Trophoblast cell (in vitro differentiated cells and primary cell): Measurements from ENCODE around the gene SLC30A7.

ENCODE experiments used
- DNase-seq, 2 donors: peaks; one replicate each; pipeline ENCODE4 v3.0.0-alpha.2; 2016
- H2AFZ ChIP-seq: 2 replicates; pipeline ENCODE4 v1.6.1; 2013; ENCODE audit warnings: low read length, moderate library complexity, mild to moderate bottlenecking; ENCODE audit not compliant: insufficient read depth, poor library complexity
- H2AK5ac ChIP-seq: 2 replicates; pipeline ENCODE4 v1.6.1; 2013; ENCODE audit warnings: mild to moderate bottlenecking, low read length
- H2BK120ac ChIP-seq: 2 replicates; pipeline ENCODE4 v1.6.1; 2013; ENCODE audit warnings: low read length, mild to moderate bottlenecking, moderate library complexity; ENCODE audit not compliant: insufficient read depth, poor library complexity
- H2BK12ac ChIP-seq: 2 replicates; pipeline ENCODE4 v1.6.1; 2013; ENCODE audit warnings: mild to moderate bottlenecking, low read length, moderate library complexity
- H2BK5ac ChIP-seq: 2 replicates; pipeline ENCODE4 v1.6.1; 2013; ENCODE audit warnings: low read length, low read depth, moderate library complexity, mild to moderate bottlenecking; ENCODE audit not compliant: poor library complexity
- H3K14ac ChIP-seq: 2 replicates; pipeline ENCODE4 v1.6.1; 2013; ENCODE audit warnings: mild to moderate bottlenecking, low read length
- H3K18ac ChIP-seq: 2 replicates; pipeline ENCODE4 v1.6.1; 2013; ENCODE audit warnings: mild to moderate bottlenecking, low read length
- H3K23ac ChIP-seq: 2 replicates; pipeline ENCODE4 v1.6.1; 2013; ENCODE audit warnings: low read length
- H3K27ac ChIP-seq: 2 replicates; pipeline ENCODE4 v1.5.1; 2013; ENCODE audit warnings: low read depth, mild to moderate bottlenecking, inconsistent platforms, low read length, moderate library complexity
- H3K27me3 ChIP-seq: 2 replicates; pipeline ENCODE4 v1.6.1; 2013; ENCODE audit warnings: inconsistent platforms, mild to moderate bottlenecking, low read length, moderate library complexity; ENCODE audit not compliant: insufficient read depth
- H3K36me3 ChIP-seq, 2 experiments: 1 replicate in 1 of 2; 2 replicates in 1 of 2; pipeline ENCODE4 v1.6.1; 2013; ENCODE audit warnings: low read length in 2 of 2, mild to moderate bottlenecking in 2 of 2, moderate library complexity in 1 of 2; ENCODE audit not compliant: insufficient read depth in 2 of 2, control insufficient read depth in 1 of 2
- H3K4ac ChIP-seq: 2 replicates; pipeline ENCODE4 v1.6.1; 2013; ENCODE audit warnings: low read depth, mild to moderate bottlenecking, low read length, moderate library complexity
- H3K4me1 ChIP-seq, 2 experiments: 1 replicate in 1 of 2; 2 replicates in 1 of 2; pipeline ENCODE4 v1.6.1; 2013; ENCODE audit warnings: low read length in 2 of 2, mild to moderate bottlenecking in 2 of 2, moderate library complexity in 1 of 2; ENCODE audit not compliant: insufficient read depth in 2 of 2, control insufficient read depth in 1 of 2
- H3K4me2 ChIP-seq: 2 replicates; pipeline ENCODE4 v1.6.1; 2013; ENCODE audit warnings: inconsistent platforms, mild to moderate bottlenecking, low read length, moderate library complexity
- H3K4me3 ChIP-seq: 2 replicates; pipeline ENCODE4 v1.5.1; 2013; ENCODE audit warnings: mild to moderate bottlenecking, low read depth, low read length, inconsistent platforms
- H3K79me1 ChIP-seq: one replicate; pipeline ENCODE4 v1.6.1; 2013; ENCODE audit warnings: low read length
- H3K79me2 ChIP-seq: 2 replicates; pipeline ENCODE4 v1.6.1; 2013; ENCODE audit warnings: low read length, mild to moderate bottlenecking; ENCODE audit not compliant: control insufficient read depth, insufficient read depth, poor library complexity
- H3K9ac ChIP-seq: 2 replicates; pipeline ENCODE4 v1.6.1; 2013; ENCODE audit warnings: mild to moderate bottlenecking, low read length
- H3K9me3 ChIP-seq: 2 replicates; pipeline ENCODE4 v1.6.1; 2013; ENCODE audit warnings: low read depth, mild to moderate bottlenecking, control low read depth, inconsistent platforms, low read length; ENCODE audit not compliant: insufficient read depth
- H4K12ac ChIP-seq: 2 replicates; pipeline ENCODE4 v1.6.1; 2013; ENCODE audit warnings: low read depth, mild to moderate bottlenecking, low read length, moderate library complexity
- H4K8ac ChIP-seq: 2 replicates; pipeline ENCODE4 v1.6.1; 2013; ENCODE audit warnings: low read depth, mild to moderate bottlenecking, low read length, moderate library complexity
- H4K91ac ChIP-seq: one replicate; pipeline ENCODE4 v1.6.1; 2013; ENCODE audit warnings: low read depth, mild to moderate bottlenecking, low read length, moderate library complexity
- WGBS: extraction: QIAGEN DNeasy Blood & Tissue Kit; methylation state at CpG from one replicate; pipeline ENCODE4 v1.1.7; 2013; ENCODE audit warnings: missing lambda C conversion rate; ENCODE audit not compliant: insufficient read length, insufficient coverage; ENCODE audit errors: extremely low coverage; 5-methylcytosine and 5-hydroxymethylcytosine counted together

Gene SLC30A7

GRCh38 chr1:100905181-100905580 lies 9.3 kb downstream of the SLC30A7 start:
- Histone ChIP-seq H3K27me3 (no peaks in the 10 kb centered on the region), H3K4me2 (no peak overlapping the region), H3K9me3 (no peaks in the 10 kb centered on the region), H4K12ac (no peak overlapping the region), H3K27ac (no peak overlapping the region), H4K91ac (no peak overlapping the region), H3K4ac (no peak overlapping the region), H3K79me1 (no peaks in the 10 kb centered on the region), H2BK12ac (no peak overlapping the region), H3K36me3 (peaks cover 5 to 7% of the 10 kb centered on the region in 2 experiments), H3K4me3 (no peak overlapping the region), H3K23ac (no peak overlapping the region), H2BK120ac (no peak overlapping the region), H3K4me1 (no peaks in the 10 kb centered on the region), H3K9ac (no peak overlapping the region), H2AFZ (no peak overlapping the region), H2BK5ac (no peak overlapping the region), H3K14ac (no peak overlapping the region), H3K18ac (no peak overlapping the region), H3K79me2 (no peaks in the 10 kb centered on the region), H4K8ac (no peak overlapping the region), H2AK5ac (no peak overlapping the region)
- no peak for DNase-seq
- WGBS = no CpG with 5 or more reads among the region's 3 CpGs

DNA sequence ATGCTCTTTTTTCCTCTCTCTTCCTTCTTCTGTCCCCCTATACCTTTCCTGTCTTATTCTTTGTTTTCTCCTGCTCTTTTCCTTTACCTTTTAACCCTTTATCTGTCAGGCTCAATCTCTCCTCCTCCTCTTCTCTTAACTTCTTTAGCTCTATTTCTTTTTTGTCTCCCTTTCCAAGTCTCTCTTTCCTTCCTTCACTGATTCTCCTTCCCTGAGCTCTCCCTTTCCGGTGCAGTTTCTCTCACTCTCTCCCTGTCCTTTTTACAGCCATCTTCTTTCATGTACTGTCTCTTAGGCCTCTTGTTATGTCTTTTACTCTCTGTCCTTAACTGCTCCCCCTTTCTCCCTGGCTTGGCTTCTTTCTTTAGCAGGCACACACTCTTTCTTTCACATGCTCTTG lies 12.0 kb downstream of the SLC30A7 start:
- Histone ChIP-seq H3K79me2 (no peaks in the 10 kb centered on the region), H3K36me3 (peaks cover 8 to 10% of the 10 kb centered on the region in 2 experiments), H4K91ac (no peak overlapping the region), H3K4me3 (no peak overlapping the region), H3K4ac (no peak overlapping the region), H3K9me3 (no peaks in the 10 kb centered on the region), H3K9ac (no peak overlapping the region), H3K18ac (no peak overlapping the region), H3K79me1 (no peaks in the 10 kb centered on the region), H4K8ac (no peak overlapping the region), H3K4me2 (no peak overlapping the region), H2BK5ac (no peak overlapping the region), H3K27ac (no peak overlapping the region), H3K23ac (no peak overlapping the region), H3K14ac (no peak overlapping the region), H2AK5ac (no peak overlapping the region), H2AFZ (no peak overlapping the region), H2BK120ac (no peak overlapping the region), H4K12ac (no peak overlapping the region), H3K4me1 (no peaks in the 10 kb centered on the region), H3K27me3 (no peaks in the 10 kb centered on the region), H2BK12ac (no peak overlapping the region)
- no peak for DNase-seq
- no CpG with 5 or more reads among the region's 1 CpG for WGBS

DNA sequence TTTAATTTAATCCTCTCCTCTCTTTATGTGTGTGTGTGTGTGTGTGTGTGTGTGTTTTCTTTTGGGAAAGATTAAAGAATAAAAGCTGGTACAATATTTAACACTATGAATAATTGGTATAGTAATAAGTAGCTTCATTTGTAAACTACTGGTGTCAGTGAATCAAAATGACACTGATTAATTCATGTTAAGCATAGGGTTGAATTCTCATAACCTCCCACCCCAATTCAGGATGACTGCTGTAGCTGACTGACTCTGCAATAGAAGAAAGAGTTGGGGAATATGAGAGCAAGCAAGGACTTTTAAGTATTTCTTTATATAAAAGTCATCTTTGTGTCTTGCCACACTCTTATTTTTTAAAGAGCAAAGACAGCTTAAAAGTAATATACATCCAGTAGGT lies 13.1 kb downstream of the SLC30A7 start:
- Histone ChIP-seq H3K79me2 (no peaks in the 10 kb centered on the region), H2BK5ac (no peak overlapping the region), H3K9me3 (no peaks in the 10 kb centered on the region), H3K27ac (no peak overlapping the region), H3K79me1 (no peaks in the 10 kb centered on the region), H2BK120ac (no peak overlapping the region), H2AK5ac (no peak overlapping the region), H3K23ac (no peak overlapping the region), H3K27me3 (no peaks in the 10 kb centered on the region), H3K4ac (no peak overlapping the region), H3K4me3 (no peak overlapping the region), H3K14ac (no peak overlapping the region), H3K4me1 (no peaks in the 10 kb centered on the region), H3K4me2 (no peak overlapping the region), H4K8ac (no peak overlapping the region), H3K36me3 (peaks cover 8 to 12% of the 10 kb centered on the region in 2 experiments), H4K12ac (no peak overlapping the region), H2AFZ (no peak overlapping the region), H2BK12ac (no peak overlapping the region), H3K9ac (no peak overlapping the region), H3K18ac (no peak overlapping the region), H4K91ac (no peak overlapping the region)
- DNase-seq = no peak

DNA sequence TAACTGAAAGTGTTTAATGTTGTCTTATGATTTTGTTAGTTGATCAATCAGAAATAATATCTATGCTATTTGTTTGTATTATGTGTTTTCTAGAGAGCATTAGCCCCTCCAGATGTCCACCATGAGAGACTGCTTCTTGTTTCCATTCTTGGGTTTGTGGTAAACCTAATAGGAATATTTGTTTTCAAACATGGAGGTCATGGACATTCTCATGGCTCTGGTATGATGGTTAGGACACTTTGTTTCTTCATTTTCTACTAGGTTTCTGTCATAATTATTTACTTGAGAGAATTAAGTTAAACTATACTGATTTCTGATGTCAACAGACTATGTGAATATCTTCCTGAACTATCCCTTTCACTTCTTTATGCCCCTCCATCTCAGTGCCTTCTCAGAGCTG lies 16.1 kb downstream of the SLC30A7 start:
- Histone ChIP-seq H2AFZ (no peak overlapping the region), H3K27ac (no peak overlapping the region), H2BK120ac (no peak overlapping the region), H2BK5ac (no peak overlapping the region), H4K8ac (no peak overlapping the region), H4K91ac (no peak overlapping the region), H3K27me3 (no peaks in the 10 kb centered on the region), H3K23ac (no peak overlapping the region), H3K14ac (no peak overlapping the region), H3K4ac (no peak overlapping the region), H3K4me1 (no peaks in the 10 kb centered on the region), H2AK5ac (no peak overlapping the region), H3K79me2 (no peaks in the 10 kb centered on the region), H4K12ac (no peak overlapping the region), H3K79me1 (no peaks in the 10 kb centered on the region), H3K36me3 (peaks cover 7 to 10% of the 10 kb centered on the region in 2 experiments), H3K9ac (no peak overlapping the region), H3K9me3 (no peaks in the 10 kb centered on the region), H3K4me2 (no peak overlapping the region), H3K4me3 (no peak overlapping the region), H2BK12ac (no peak overlapping the region), H3K18ac (no peak overlapping the region)
- DNase-seq = no peak
